GM12891 (cell line): ENCODE measurements around the gene AMBRA1.

Experiments used
- POLR2A ChIP-seq: IDR thresholded peaks from 2 replicates; pipeline ENCODE4 v1.6.1; 2011; ENCODE audit warnings: low read depth, low read length, control low read depth
- POLR2AphosphoS5 ChIP-seq: IDR thresholded peaks from 2 replicates; pipeline ENCODE4 v1.6.1; 2011; ENCODE audit warnings: low read depth, low read length, control low read depth
- POU2F2 ChIP-seq: IDR thresholded peaks from 2 replicates; pipeline ENCODE4 v1.6.1; 2011; ENCODE audit warnings: low read depth, mild to moderate bottlenecking, control low read depth, low read length, moderate library complexity
- TAF1 ChIP-seq: IDR thresholded peaks from 2 replicates; pipeline ENCODE4 v1.6.1; 2011; ENCODE audit warnings: low read depth, low read length, control low read depth

- TF ChIP-seq POLR2A (no peak), POLR2AphosphoS5 (no peak), TAF1 (no peak), POU2F2 (no peak)
These were observed 63.8 kb downstream of the AMBRA1 start for GRCh38 chr11:46529928-46530574.
